ENCODE data around the gene ARHGAP45.

ARHGAP45 gene

GRCh38 chr19:1105008-1105872 is 38.3 kb downstream of the ARHGAP45 start:
- peak; percentile 77 for DNase-seq (ENCODE audit: low spot score)
- in situ Hi-C loops (cut with MboI; ENCODE audit: low pct_unique_long_range_greater_than_20kb, low sequenced_read_pairs, unreplicated experiment) = no loop called here
- no peak for TF ChIP-seq CTCF (IDR thresholded peaks at IDR 0.05; ENCODE audit: extremely low read depth, insufficient read depth, missing control alignments)

GRCh38 chr19:1105873-1106840 is 39.2 kb downstream of the ARHGAP45 start:
- in situ Hi-C loops (cut with MboI; ENCODE audit: low pct_unique_long_range_greater_than_20kb, low sequenced_read_pairs, unreplicated experiment) = no loop called here
- DNase-seq (ENCODE audit: low spot score) = no peak
- no peak for TF ChIP-seq CTCF (IDR thresholded peaks at IDR 0.05; ENCODE audit: extremely low read depth, insufficient read depth, missing control alignments)

- peak; percentile 28 for TF ChIP-seq CTCF (IDR thresholded peaks at IDR 0.05; ENCODE audit: extremely low read depth, insufficient read depth, missing control alignments)
- in situ Hi-C loops (cut with MboI; ENCODE audit: low pct_unique_long_range_greater_than_20kb, low sequenced_read_pairs, unreplicated experiment) = no loop called here
- no peak for DNase-seq (ENCODE audit: low spot score)
Observed at GRCh38 chr19:1106841-1107660, 40.1 kb downstream of the ARHGAP45 start.

- no peak for TF ChIP-seq CTCF (IDR thresholded peaks at IDR 0.05; ENCODE audit: extremely low read depth, insufficient read depth, missing control alignments)
- DNase-seq (ENCODE audit: low spot score) = no peak
- in situ Hi-C loops (cut with MboI; ENCODE audit: low pct_unique_long_range_greater_than_20kb, low sequenced_read_pairs, unreplicated experiment) = no loop called here
Observed at GRCh38 chr19:1107661-1108261, 40.8 kb downstream of the ARHGAP45 start.

GRCh38 chr19:1108291-1109031 is 41.5 kb downstream of the ARHGAP45 start:
- DNase-seq (ENCODE audit: low spot score) = no peak
- in situ Hi-C loops (cut with MboI; ENCODE audit: low pct_unique_long_range_greater_than_20kb, low sequenced_read_pairs, unreplicated experiment) = no loop called here
- TF ChIP-seq CTCF (IDR thresholded peaks at IDR 0.05; ENCODE audit: extremely low read depth, insufficient read depth, missing control alignments) = no peak
